HG03139 (cell line): Measurements from ENCODE around the gene SCD5.

Source experiments
- ATAC-seq: cut with Tn5 transposase; IDR thresholded peaks from one replicate; pipeline ENCODE4 v1.9.1; 2021; ENCODE audit not compliant: unreplicated experiment

Gene SCD5

GRCh38 chr4:82774711-82775171 lies 23.9 kb downstream of the SCD5 start:
- no peak for ATAC-seq

- ATAC-seq: no peak
These were observed 25.5 kb downstream of the SCD5 start for GRCh38 chr4:82773057-82773456.

- ATAC-seq: no peak
These were observed 28.0 kb downstream of the SCD5 start for GRCh38 chr4:82770607-82771006.

- no peak for ATAC-seq
These were observed 33.5 kb downstream of the SCD5 start for GRCh38 chr4:82765134-82765533.

GRCh38 chr4:82761229-82761628 lies 37.4 kb downstream of the SCD5 start:
- no peak for ATAC-seq

- no peak for ATAC-seq
These were observed 39.6 kb downstream of the SCD5 start for GRCh38 chr4:82758701-82759685.

- no peak for ATAC-seq
These were observed 42.5 kb downstream of the SCD5 start for GRCh38 chr4:82756061-82756460.

- no peak for ATAC-seq
These were observed 42.9 kb downstream of the SCD5 start for GRCh38 chr4:82755650-82756049.

- no peak for ATAC-seq
These were observed 44.0 kb downstream of the SCD5 start for GRCh38 chr4:82754513-82755165.

- ATAC-seq: no peak
These were observed 44.7 kb downstream of the SCD5 start for GRCh38 chr4:82753725-82754410.

GRCh38 chr4:82753238-82753637 lies 45.4 kb downstream of the SCD5 start:
- ATAC-seq: no peak

- ATAC-seq: no peak
These were observed 49.7 kb downstream of the SCD5 start for GRCh38 chr4:82748810-82749470.

GRCh38 chr4:82747686-82748575 lies 50.7 kb downstream of the SCD5 start:
- no peak for ATAC-seq

GRCh38 chr4:82746705-82747574 lies 51.7 kb downstream of the SCD5 start:
- ATAC-seq: no peak

- ATAC-seq: no peak
These were observed 53.3 kb downstream of the SCD5 start for GRCh38 chr4:82745173-82745842.

- ATAC-seq: no peak
These were observed 54.2 kb downstream of the SCD5 start for GRCh38 chr4:82744284-82744968.

- no peak for ATAC-seq
These were observed 57.4 kb downstream of the SCD5 start for GRCh38 chr4:82741188-82741587.
